Gastrocnemius medialis (tissue), 4 donors: ENCODE data around the gene SPTBN4. TPM values are rescaled to one million over a fixed set of nuclear protein-coding genes. Genes with fewer than 3 reads are reported as not detected.

ENCODE experiments used
- ATAC-seq, 2 donors: fragments of 150-250 bp; one replicate each; pipeline ENCODE4 v1.9.1; 2016
- DNase-seq, 2 donors: peaks; one replicate each; pipeline ENCODE4 v3.0.0-alpha.2; 2019
- H3K27ac ChIP-seq, 4 donors: fragments of 200-600 bp; sonication (generic); 1 replicate in 1 of 4; 2 replicates in 3 of 4; pipeline ENCODE4 v1.5.1; 2016 to 2018; ENCODE audit warnings: mild to moderate bottlenecking in 2 of 4, moderate library complexity in 1 of 4
- H3K27me3 ChIP-seq, 3 donors: fragments of 200-600 bp; sonication (generic) in 2 of 3; 1 replicate in 1 of 3; 2 replicates in 2 of 3; pipeline versions ENCODE4 v1.5.1 to v1.6.0; 2016 to 2019; ENCODE audit warnings: mild to moderate bottlenecking in 1 of 3, moderate library complexity in 1 of 3
- H3K36me3 ChIP-seq, 2 donors: fragments of 200-600 bp; sonication (generic) in 1 of 2; one replicate each; pipeline ENCODE4 v1.5.1; 2017 to 2018
- H3K4me1 ChIP-seq, 2 donors: fragments of 200-600 bp; sonication (generic) in 1 of 2; one replicate each; pipeline ENCODE4 v1.5.1; 2016 to 2017; ENCODE audit warnings: mild to moderate bottlenecking in 2 of 2
- H3K4me3 ChIP-seq, 4 donors: fragments of 200-600 bp; sonication (generic) in 3 of 4; 1 replicate in 1 of 4; 2 replicates in 3 of 4; pipeline ENCODE4 v1.5.1; 2016 to 2019; ENCODE audit warnings: mild to moderate bottlenecking in 2 of 4
- H3K9me3 ChIP-seq, 3 donors: fragments of 200-600 bp; sonication (generic) in 2 of 3; 1 replicate in 1 of 3; 2 replicates in 2 of 3; pipeline ENCODE4 v1.5.1; 2016 to 2019
- POLR2A ChIP-seq, 2 donors: fragments of 450-650 bp; IDR thresholded peaks; one replicate each; pipeline ENCODE4 v1.6.1; 2017; ENCODE audit warnings: antibody characterized with exemption in 2 of 2, mild to moderate bottlenecking in 2 of 2, moderate library complexity in 2 of 2
- in situ Hi-C, 4 donors: fragments of 200-750 bp; cut with MboI; loops; one replicate each; pipeline versions ENCODE4 v1.15.0 to v1.8.0; 2017; ENCODE audit warnings: low sequenced_read_pairs in 4 of 4
- intact Hi-C: fragments of 100-400 bp; cut with DNase I; formaldehyde crosslinking; loops from one replicate; pipeline ENCODE4 v1.15.1; 2023; ENCODE audit warnings: low total_unique reads
- total RNA-seq, 4 donors: library from RNA; depleted of rRNA; stranded (reverse); fragments of >200 nt; gene quantifications; one replicate each; pipeline versions ENCODE4 v1.1.0 to v1.2.3, GENCODE V29; 2016
- TF ChIP-seq, protein P1 (sequence below), 5 experiments: fragments of 450-650 bp in 3 of 5; fragments of 200-600 bp in 2 of 5; sonication (generic) in 2 of 5; IDR thresholded peaks in 4 of 5; conservative IDR thresholded peaks in 1 of 5; 1 replicate in 4 of 5; 2 replicates in 1 of 5; pipeline ENCODE4 v1.5.1; 2016 to 2019; ENCODE audit warnings: antibody characterized with exemption in 5 of 5, mild to moderate bottlenecking in 3 of 5, moderate library complexity in 3 of 5

SPTBN4 gene
- total RNA-seq, 4 donors from 2014 or later: 0.86 to 5.9 (median 2.4) TPM

DNA sequence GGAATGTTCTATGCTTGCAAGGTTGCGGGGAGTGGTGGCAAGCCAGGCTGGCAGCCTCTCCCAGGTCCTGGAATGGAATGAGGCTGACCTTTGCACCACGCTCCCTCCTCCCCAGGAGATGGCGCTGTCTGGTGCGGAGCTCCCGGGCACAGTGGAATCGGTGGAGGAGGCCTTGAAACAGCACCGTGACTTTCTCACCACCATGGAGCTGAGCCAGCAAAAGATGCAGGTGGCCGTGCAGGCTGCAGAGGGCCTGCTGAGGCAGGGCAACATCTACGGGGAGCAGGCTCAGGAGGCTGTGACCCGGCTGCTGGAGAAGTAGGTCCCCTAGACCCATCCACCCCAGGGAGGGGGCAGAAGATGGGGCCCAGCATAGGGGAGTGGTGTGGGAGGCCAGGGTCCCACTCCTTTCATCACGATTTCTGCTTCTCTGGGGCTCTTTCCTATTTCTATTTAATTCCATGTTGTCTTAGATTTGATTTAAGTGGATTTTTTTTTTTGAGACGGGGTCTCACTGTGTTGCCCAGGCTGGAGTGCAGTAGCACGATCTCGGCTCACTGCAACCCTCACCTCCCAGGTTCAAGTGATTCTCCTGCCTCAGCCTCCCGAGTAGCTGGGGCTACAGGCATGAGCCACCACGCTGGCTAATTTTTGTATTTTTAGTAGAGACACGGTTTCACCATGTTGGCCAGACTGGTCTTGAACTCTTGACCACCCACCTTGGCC, 56.7 kb downstream of the SPTBN4 start:
- no peaks in the 10 kb centered on the region for H3K27me3 ChIP-seq
- no peaks in the 10 kb centered on the region for H3K9me3 ChIP-seq
- intact Hi-C loops: no loop called here
- H3K4me3 ChIP-seq: no peak overlapping the region
- DNase-seq (peak in 1 of 2 donors; percentile 33), ATAC-seq (peak in 1 of 2 donors; percentile 41)
- no peaks in the 10 kb centered on the region for H3K36me3 ChIP-seq
- TF ChIP-seq POLR2A (IDR thresholded peaks at IDR 0.05): no peak
- TF ChIP-seq, protein P1, sequence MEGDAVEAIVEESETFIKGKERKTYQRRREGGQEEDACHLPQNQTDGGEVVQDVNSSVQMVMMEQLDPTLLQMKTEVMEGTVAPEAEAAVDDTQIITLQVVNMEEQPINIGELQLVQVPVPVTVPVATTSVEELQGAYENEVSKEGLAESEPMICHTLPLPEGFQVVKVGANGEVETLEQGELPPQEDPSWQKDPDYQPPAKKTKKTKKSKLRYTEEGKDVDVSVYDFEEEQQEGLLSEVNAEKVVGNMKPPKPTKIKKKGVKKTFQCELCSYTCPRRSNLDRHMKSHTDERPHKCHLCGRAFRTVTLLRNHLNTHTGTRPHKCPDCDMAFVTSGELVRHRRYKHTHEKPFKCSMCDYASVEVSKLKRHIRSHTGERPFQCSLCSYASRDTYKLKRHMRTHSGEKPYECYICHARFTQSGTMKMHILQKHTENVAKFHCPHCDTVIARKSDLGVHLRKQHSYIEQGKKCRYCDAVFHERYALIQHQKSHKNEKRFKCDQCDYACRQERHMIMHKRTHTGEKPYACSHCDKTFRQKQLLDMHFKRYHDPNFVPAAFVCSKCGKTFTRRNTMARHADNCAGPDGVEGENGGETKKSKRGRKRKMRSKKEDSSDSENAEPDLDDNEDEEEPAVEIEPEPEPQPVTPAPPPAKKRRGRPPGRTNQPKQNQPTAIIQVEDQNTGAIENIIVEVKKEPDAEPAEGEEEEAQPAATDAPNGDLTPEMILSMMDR (IDR thresholded peaks at IDR 0.05 in 4 of 5, conservative IDR thresholded peaks at IDR 0.05 in 1 of 5): peak in 3 of 5 experiments; percentile 11 to 26 (median 16)
- in situ Hi-C loops: no loop called here
- no peaks in the 10 kb centered on the region for H3K4me1 ChIP-seq
- H3K27ac ChIP-seq: no peak overlapping the region

DNA sequence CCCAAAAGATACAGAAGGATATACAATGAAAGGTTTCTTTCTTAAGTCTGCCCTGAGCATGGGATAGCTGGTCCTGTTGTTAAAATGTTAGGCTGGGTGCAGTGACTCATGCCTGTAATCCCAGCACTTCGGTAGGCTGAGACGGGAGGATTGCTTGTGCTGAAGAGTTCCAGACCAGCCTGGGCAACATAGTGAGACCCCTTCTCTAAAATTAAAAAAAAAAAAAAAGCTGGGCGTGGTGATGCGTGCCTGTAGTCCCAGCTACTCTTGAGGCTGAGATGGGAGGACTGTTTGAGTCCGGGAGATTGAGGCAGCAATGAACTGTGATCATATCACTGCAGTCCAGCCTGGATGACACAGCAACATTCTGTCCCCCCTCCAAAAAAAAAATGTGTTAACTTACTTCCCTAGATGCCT, 57.3 kb downstream of the SPTBN4 start:
- no peak overlapping the region for H3K27ac ChIP-seq
- no peaks in the 10 kb centered on the region for H3K27me3 ChIP-seq
- H3K36me3 ChIP-seq: no peaks in the 10 kb centered on the region
- no peaks in the 10 kb centered on the region for H3K9me3 ChIP-seq
- H3K4me3 ChIP-seq: no peak overlapping the region
- DNase-seq: no peak
- intact Hi-C loops (no loop called here), in situ Hi-C loops (no loop called here)
- no peaks in the 10 kb centered on the region for H3K4me1 ChIP-seq
- ATAC-seq: no peak
- TF ChIP-seq POLR2A (IDR thresholded peaks at IDR 0.05): no peak
- TF ChIP-seq, protein P1 (IDR thresholded peaks at IDR 0.05 in 4 of 5, conservative IDR thresholded peaks at IDR 0.05 in 1 of 5): no peak

DNA sequence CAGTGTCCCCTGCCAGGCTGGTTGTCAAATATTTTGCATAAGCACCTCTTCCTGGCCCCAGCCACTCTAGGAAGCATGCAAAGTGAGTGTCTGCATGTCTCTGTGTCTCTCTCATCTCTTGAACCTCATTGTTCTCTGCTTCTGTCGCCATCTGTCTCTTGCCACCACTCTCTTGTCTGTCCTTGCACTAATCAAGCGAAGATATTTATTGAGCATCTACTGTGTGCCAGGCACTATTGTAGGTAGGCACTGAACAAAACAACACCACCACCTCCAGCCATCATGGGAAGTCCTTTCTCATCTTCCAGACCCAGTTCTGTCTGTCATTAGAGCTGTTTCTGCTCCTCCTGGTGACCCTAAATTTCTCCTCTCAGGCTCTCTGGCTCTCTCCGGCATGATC, 57.9 kb downstream of the SPTBN4 start:
- ATAC-seq (no peak), DNase-seq (no peak)
- Histone ChIP-seq H3K4me3 (no peak overlapping the region), H3K4me1 (no peaks in the 10 kb centered on the region), H3K27ac (no peak overlapping the region), H3K36me3 (no peaks in the 10 kb centered on the region), H3K27me3 (no peaks in the 10 kb centered on the region), H3K9me3 (no peaks in the 10 kb centered on the region)
- intact Hi-C loops (no loop called here), in situ Hi-C loops (no loop called here)
- TF ChIP-seq, protein P1 (IDR thresholded peaks at IDR 0.05 in 4 of 5, conservative IDR thresholded peaks at IDR 0.05 in 1 of 5): no peak
- TF ChIP-seq POLR2A (IDR thresholded peaks at IDR 0.05): no peak

DNA sequence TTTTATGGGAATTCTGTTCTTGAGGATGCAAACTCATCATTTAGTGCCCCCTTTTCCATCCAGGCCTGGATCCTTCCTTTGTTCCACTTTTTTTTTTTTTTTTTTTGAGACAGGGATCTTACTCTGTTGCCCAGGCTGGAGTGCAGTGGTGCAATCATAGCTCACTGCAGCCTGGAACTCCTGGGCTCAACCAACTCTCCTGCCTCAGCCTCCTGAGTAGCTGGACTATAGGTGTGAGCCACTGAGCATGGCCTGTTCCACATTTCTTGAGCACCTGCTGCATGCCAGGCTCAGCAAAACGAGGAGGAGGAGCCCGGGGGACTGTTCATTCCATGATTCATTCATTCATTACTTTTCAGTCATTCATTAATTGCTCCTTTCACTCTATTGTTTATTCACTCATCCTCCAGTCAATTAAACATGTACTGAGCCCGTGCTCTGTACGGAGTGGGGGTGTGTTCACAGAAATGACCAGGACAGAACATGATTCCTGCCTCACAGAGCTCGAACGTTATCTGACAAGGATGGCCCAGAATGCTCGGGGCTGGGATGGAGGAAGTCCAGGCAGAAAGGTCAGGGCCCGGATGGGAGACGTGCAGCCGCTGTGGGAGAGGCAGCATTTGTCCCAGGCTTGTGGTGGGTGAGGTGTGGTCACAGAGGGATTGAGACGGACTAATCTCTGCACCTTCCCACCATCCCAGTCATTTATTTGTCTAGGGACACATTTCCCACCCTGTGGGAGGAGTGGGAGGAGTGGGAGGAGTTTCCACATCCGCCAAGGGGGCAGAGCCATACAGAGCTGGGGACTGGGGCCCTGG, 58.6 kb downstream of the SPTBN4 start:
- ATAC-seq (no peak), DNase-seq (no peak)
- in situ Hi-C loops: no loop called here
- TF ChIP-seq, protein P1 (IDR thresholded peaks at IDR 0.05 in 4 of 5, conservative IDR thresholded peaks at IDR 0.05 in 1 of 5): no peak
- no peak for TF ChIP-seq POLR2A (IDR thresholded peaks at IDR 0.05)
- H3K4me3 ChIP-seq: no peak overlapping the region
- H3K9me3 ChIP-seq: no peaks in the 10 kb centered on the region
- no peak overlapping the region for H3K27ac ChIP-seq
- intact Hi-C loops: no loop called here
- H3K4me1 ChIP-seq: peaks cover 0 to 4% of the 10 kb centered on the region in 2 donors
- H3K36me3 ChIP-seq: no peaks in the 10 kb centered on the region
- no peaks in the 10 kb centered on the region for H3K27me3 ChIP-seq
